Neural progenitor cell (in vitro differentiated cells): ENCODE results near the gene FBXW11. TPM values are rescaled to one million over a fixed set of nuclear protein-coding genes. Genes with fewer than 3 reads are reported as not detected.
"Not testable (repeated sequence)": the region's sequence is repeated elsewhere in the genome, so short reads cannot be mapped to it uniquely, and the experiment has no call there.

ENCODE experiments used
- DNase-seq: peaks from one replicate; pipeline ENCODE4 v3.0.0-alpha.2; 2016; ENCODE audit warnings: low spot score
- H2AFZ ChIP-seq: fragments of 200-600 bp; sonication (generic); replicated peaks from 2 replicates; pipeline ENCODE4 v1.6.1; 2016; ENCODE audit warnings: antibody characterized with exemption
- H3F3A ChIP-seq: fragments of 200-600 bp; sonication (generic); 2 replicates; pipeline ENCODE4 v1.6.1; 2016; ENCODE audit warnings: antibody characterized with exemption, low read depth
- H3K27ac ChIP-seq: fragments of 200-600 bp; sonication (generic); 2 replicates; pipeline ENCODE4 v1.5.1; 2016; ENCODE audit warnings: mild to moderate bottlenecking
- H3K27me3 ChIP-seq: fragments of 200-600 bp; sonication (generic); 2 replicates; pipeline ENCODE4 v1.6.1; 2016; ENCODE audit warnings: mild to moderate bottlenecking, moderate library complexity
- H3K36me3 ChIP-seq: fragments of 200-600 bp; sonication (generic); 2 replicates; pipeline ENCODE4 v1.5.1; 2016
- H3K4me1 ChIP-seq: fragments of 200-600 bp; sonication (generic); 2 replicates; pipeline ENCODE4 v1.6.1; 2016; ENCODE audit warnings: mixed run types
- H3K4me2 ChIP-seq: fragments of 200-600 bp; sonication (generic); 2 replicates; pipeline ENCODE4 v1.6.1; 2016
- H3K4me3 ChIP-seq: fragments of 200-600 bp; sonication (generic); 2 replicates; pipeline ENCODE4 v1.5.1; 2016
- H3K79me2 ChIP-seq: fragments of 200-600 bp; sonication (generic); 2 replicates; pipeline ENCODE4 v1.6.1; 2016; ENCODE audit warnings: low read depth
- H3K9ac ChIP-seq: fragments of 200-600 bp; sonication (generic); 2 replicates; pipeline ENCODE4 v1.6.1; 2016
- H3K9me3 ChIP-seq: fragments of 200-600 bp; sonication (generic); 2 replicates; pipeline ENCODE4 v1.5.1; 2016; ENCODE audit warnings: low read depth
- H4K20me1 ChIP-seq: fragments of 200-600 bp; sonication (generic); 2 replicates; pipeline ENCODE4 v1.6.1; 2016; ENCODE audit warnings: low read depth
- H3K27ac Mint-ChIP-seq: 3 replicates; pipeline ENCODE4 v1.8.0; 2021; ENCODE audit warnings: mixed read lengths
- H3K27me3 Mint-ChIP-seq: 2 replicates; pipeline ENCODE4 v1.8.0; 2022; ENCODE audit warnings: low read depth, mild to moderate bottlenecking, inconsistent platforms, moderate library complexity, mixed read lengths; ENCODE audit not compliant: insufficient read depth
- H3K36me3 Mint-ChIP-seq: 3 replicates; pipeline ENCODE4 v1.8.0; 2021; ENCODE audit warnings: mixed read lengths
- H3K4me1 Mint-ChIP-seq: 3 replicates; pipeline ENCODE4 v1.8.0; 2021; ENCODE audit warnings: mixed read lengths
- H3K4me3 Mint-ChIP-seq: 3 replicates; pipeline ENCODE4 v1.8.0; 2021; ENCODE audit warnings: mild to moderate bottlenecking, moderate library complexity, mixed read lengths
- H3K9me3 Mint-ChIP-seq: 3 replicates; pipeline ENCODE4 v1.8.0; 2020; ENCODE audit warnings: mixed read lengths
- CTCF ChIP-seq: fragments of 200-600 bp; sonication (generic); IDR thresholded peaks from 2 replicates; pipeline ENCODE4 v1.5.1; 2017; ENCODE audit warnings: antibody characterized with exemption, mild to moderate bottlenecking
- EZH2 ChIP-seq: fragments of 200-600 bp; sonication (generic); IDR thresholded peaks from 2 replicates; pipeline ENCODE4 v1.6.1; 2017; ENCODE audit warnings: antibody characterized with exemption, mild to moderate bottlenecking, moderate library complexity
- EZH2phosphoT487 ChIP-seq: fragments of 200-600 bp; sonication (generic); IDR thresholded peaks from 2 replicates; pipeline ENCODE4 v1.6.1; 2017; ENCODE audit warnings: antibody characterized with exemption
- total RNA-seq: library from RNA; depleted of rRNA; stranded (reverse); fragments of >200 nt; gene quantifications from 2 replicates; pipeline ENCODE4 v1.2.3, GENCODE V29; 2015; ENCODE audit warnings: low replicate concordance

Gene FBXW11
- total RNA-seq, 1 donor from 2014 or later = 79.1 TPM

GRCh38 chr5:171979606-171980005, 26.8 kb downstream of the FBXW11 start:
- H3K4me1 ChIP-seq = peaks cover 52% of the 10 kb centered on the region
- H3K79me2 ChIP-seq = peaks cover 100% of the 10 kb centered on the region
- H3K36me3 ChIP-seq = no peaks in the 10 kb centered on the region
- peaks cover 21% of the 10 kb centered on the region for H3K9me3 Mint-ChIP-seq
- H3F3A ChIP-seq = peaks cover 13% of the 10 kb centered on the region
- H2AFZ ChIP-seq = no peak overlapping the region
- no peak overlapping the region for H3K27ac Mint-ChIP-seq
- no peaks in the 10 kb centered on the region for H3K9me3 ChIP-seq
- DNase-seq = no peak
- H4K20me1 ChIP-seq = peaks cover 100% of the 10 kb centered on the region
- H3K4me2 ChIP-seq = no peak overlapping the region
- H3K4me1 Mint-ChIP-seq = peaks cover 12% of the 10 kb centered on the region
- no peak overlapping the region for H3K4me3 Mint-ChIP-seq
- H3K27me3 ChIP-seq = no peaks in the 10 kb centered on the region
- H3K4me3 ChIP-seq = no peak overlapping the region
- no peak overlapping the region for H3K27ac ChIP-seq
- H3K27me3 Mint-ChIP-seq = no peaks in the 10 kb centered on the region
- TF ChIP-seq EZH2phosphoT487 (no peak), CTCF (no peak), EZH2 (no peak)
- H3K36me3 Mint-ChIP-seq = peaks cover 27% of the 10 kb centered on the region
- no peak overlapping the region for H3K9ac ChIP-seq

GRCh38 chr5:171978519-171978918, 27.9 kb downstream of the FBXW11 start:
- TF ChIP-seq EZH2 = no peak
- TF ChIP-seq CTCF = no peak
- TF ChIP-seq EZH2phosphoT487 = no peak
- H3K36me3 Mint-ChIP-seq = peaks cover 25% of the 10 kb centered on the region
- Histone ChIP-seq H2AFZ (no peak overlapping the region), H3K27ac (no peak overlapping the region), H3K4me3 (no peak overlapping the region), H3K9ac (no peak overlapping the region), H3K79me2 (peaks cover 100% of the 10 kb centered on the region), H3K27me3 (no peaks in the 10 kb centered on the region), H3F3A (peaks cover 13% of the 10 kb centered on the region), H3K4me2 (peak overlapping the region; percentile 4), H3K4me1 (peaks cover 52% of the 10 kb centered on the region), H3K9me3 (no peaks in the 10 kb centered on the region), H3K36me3 (no peaks in the 10 kb centered on the region), H4K20me1 (peaks cover 98% of the 10 kb centered on the region)
- H3K4me1 Mint-ChIP-seq = peaks cover 12% of the 10 kb centered on the region
- H3K4me3 Mint-ChIP-seq = no peak overlapping the region
- no peaks in the 10 kb centered on the region for H3K27me3 Mint-ChIP-seq
- peaks cover 21% of the 10 kb centered on the region for H3K9me3 Mint-ChIP-seq
- DNase-seq = no peak
- H3K27ac Mint-ChIP-seq = no peak overlapping the region

- Histone ChIP-seq H3K79me2 (peaks cover 100% of the 10 kb centered on the region), H2AFZ (no peak overlapping the region), H3K4me3 (no peak overlapping the region), H3K27me3 (no peaks in the 10 kb centered on the region), H3K4me2 (no peak overlapping the region), H3K4me1 (peaks cover 52% of the 10 kb centered on the region), H4K20me1 (peaks cover 98% of the 10 kb centered on the region), H3F3A (peaks cover 13% of the 10 kb centered on the region), H3K9ac (no peak overlapping the region), H3K27ac (no peak overlapping the region), H3K9me3 (no peaks in the 10 kb centered on the region), H3K36me3 (no peaks in the 10 kb centered on the region)
- Mint-ChIP-seq H3K27me3 (no peaks in the 10 kb centered on the region), H3K36me3 (peaks cover 25% of the 10 kb centered on the region), H3K4me3 (no peak overlapping the region), H3K9me3 (peaks cover 21% of the 10 kb centered on the region), H3K4me1 (peaks cover 12% of the 10 kb centered on the region), H3K27ac (no peak overlapping the region)
- TF ChIP-seq EZH2phosphoT487 (no peak), EZH2 (no peak), CTCF (no peak)
- no peak for DNase-seq
These were observed 28.4 kb downstream of the FBXW11 start for GRCh38 chr5:171978016-171978415.

GRCh38 chr5:171977244-171977950, 29.0 kb downstream of the FBXW11 start:
- not testable (repeated sequence) for H3K9ac ChIP-seq, H3K4me3 ChIP-seq, H3K27me3 ChIP-seq, H3K9me3 ChIP-seq, H3K4me2 ChIP-seq, H3K36me3 ChIP-seq, H3K27ac Mint-ChIP-seq, DNase-seq, H3K27me3 Mint-ChIP-seq, H3K27ac ChIP-seq, H3K4me3 Mint-ChIP-seq, H2AFZ ChIP-seq
- Histone ChIP-seq H4K20me1 (peaks cover 98% of the 10 kb centered on the region), H3F3A (peaks cover 13% of the 10 kb centered on the region), H3K4me1 (peaks cover 52% of the 10 kb centered on the region), H3K79me2 (peaks cover 100% of the 10 kb centered on the region)
- peaks cover 21% of the 10 kb centered on the region for H3K9me3 Mint-ChIP-seq
- H3K36me3 Mint-ChIP-seq = peaks cover 25% of the 10 kb centered on the region
- H3K4me1 Mint-ChIP-seq = peaks cover 12% of the 10 kb centered on the region
